Parietal lobe (tissue), 2 donors: ENCODE measurements around the gene HIGD2A. TPM values are rescaled to one million over a fixed set of nuclear protein-coding genes. Genes with fewer than 3 reads are reported as not detected.

ENCODE experiments used
- small RNA-seq: library from RNA; depleted of rRNA; stranded (forward); fragments of <200 nt; gene quantifications from one replicate; pipeline ENCODE3, GENCODE V24; 2014; ENCODE audit warnings: low replicate concordance
- total RNA-seq: library from RNA; depleted of rRNA; stranded (reverse); fragments of >200 nt; gene quantifications from one replicate; pipeline ENCODE4 v1.2.3, GENCODE V29; 2014

Gene HIGD2A
- 28.5 TPM for total RNA-seq

GRCh38 chr5:176388444-176389134 lies at the start of gene HIGD2A, which contains the start of gene NOP16:
HIGD2A (plus strand) TSS chr5:176388751; CDS start chr5:176388820, 69 bp downstream.
NOP16 (minus strand) TSS chr5:176388598; CDS start chr5:176388539, 59 bp downstream.

GRCh38 chr5:176361437-176362232 lies 26.9 kb upstream of the HIGD2A start, which contains the start of gene KIAA1191:
KIAA1191 (minus strand) TSS chr5:176361764; CDS start chr5:176359508, 2,256 bp downstream.

GRCh38 chr5:176365351-176366231 lies 23.0 kb upstream of the HIGD2A start, which contains the start of gene ARL10:
ARL10 (plus strand) TSS chr5:176365487; CDS start chr5:176365564, 77 bp downstream.

GRCh38 chr5:176415952-176416924 lies 27.7 kb downstream of the HIGD2A start, which contains the start of gene CLTB:
CLTB (minus strand) TSS chr5:176416539; CDS start chr5:176416363, 176 bp downstream.

Small RNA genes within 50 kb of the gene (small RNA-seq; reads per million reads assigned to genes)
- not detected for gene AC010297.1
- 15.5 reads per million, percentile 91 among the genes with 10 or more reads in this experiment for gene MIR1271

Other genes with a start within 250 kb of the HIGD2A start
- 31.9 TPM for gene SIMC1, start 150.3 kb upstream of the HIGD2A start, total RNA-seq
- gene KIAA1191, start 27.0 kb upstream of the HIGD2A start, total RNA-seq = 114 TPM
- gene ARL10, start 23.3 kb upstream of the HIGD2A start, total RNA-seq = 108 TPM
- 9.1 TPM for gene NOP16, start 153 bp upstream of the HIGD2A start, total RNA-seq
- gene CLTB, start 27.8 kb downstream of the HIGD2A start, total RNA-seq = 47.6 TPM
- gene FAF2, start 59.6 kb downstream of the HIGD2A start, total RNA-seq = 37.9 TPM
- 21.0 TPM for gene RNF44, start 148.7 kb downstream of the HIGD2A start, total RNA-seq
- gene CDHR2, start 160.6 kb downstream of the HIGD2A start, total RNA-seq = 0.63 TPM
- 113 TPM for gene GPRIN1, start 221.4 kb downstream of the HIGD2A start, total RNA-seq
- 14.4 TPM for gene SNCB, start 241.8 kb downstream of the HIGD2A start, total RNA-seq
- gene EIF4E1B, start 241.9 kb downstream of the HIGD2A start, total RNA-seq = 0.31 TPM